ENCODE results near the gene CMTM7.

Gene CMTM7

DNA sequence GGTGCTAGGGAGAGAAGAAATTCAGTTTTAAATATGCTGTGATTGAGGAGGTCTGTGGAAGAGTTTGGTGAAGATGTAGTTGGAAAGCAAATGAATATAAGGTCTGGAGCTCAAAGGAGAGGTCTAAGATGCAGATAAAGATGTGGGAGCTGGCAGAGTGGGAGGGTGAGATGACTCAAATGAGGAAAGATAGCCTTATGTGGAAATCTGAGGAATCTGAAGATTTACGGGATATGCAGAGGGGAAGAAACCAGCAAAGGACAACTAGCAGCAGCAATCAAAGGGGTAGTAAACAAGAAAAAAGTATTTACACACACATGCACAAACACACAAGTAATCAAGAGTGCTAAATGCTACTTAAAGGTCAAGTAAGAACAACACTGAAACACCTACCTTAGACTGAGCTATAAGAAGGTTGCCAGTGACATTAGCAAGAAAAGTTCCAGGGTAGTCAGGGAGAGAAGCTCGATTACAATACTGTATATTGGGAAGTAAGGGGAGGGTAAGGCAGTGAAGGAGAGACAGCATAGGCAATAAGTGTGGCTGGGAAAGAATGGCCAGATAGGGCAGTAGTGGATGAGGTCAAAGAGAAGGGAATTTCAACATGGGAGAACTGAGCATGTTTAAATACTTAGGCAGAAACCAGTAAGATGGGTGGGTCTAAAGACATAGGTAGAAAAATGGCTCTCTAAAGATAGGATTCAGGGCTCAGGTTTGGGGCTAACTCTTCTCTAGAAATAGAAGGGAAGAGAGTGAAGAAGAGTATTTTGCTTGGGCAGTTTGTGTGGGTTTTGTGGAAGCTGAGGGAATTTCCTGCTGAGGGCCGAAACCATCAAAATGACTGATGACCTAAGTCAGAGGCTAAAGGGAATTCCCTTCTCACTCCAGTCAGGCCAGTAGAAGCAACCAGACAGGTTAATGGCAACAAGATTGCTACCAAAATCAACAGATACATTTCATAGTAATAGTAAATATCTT, 102.1 kb downstream of the CMTM7 start:
- no peak for DNase-seq

GRCh38 chr3:32495085-32495484, 103.4 kb downstream of the CMTM7 start:
- no peak for DNase-seq

DNA sequence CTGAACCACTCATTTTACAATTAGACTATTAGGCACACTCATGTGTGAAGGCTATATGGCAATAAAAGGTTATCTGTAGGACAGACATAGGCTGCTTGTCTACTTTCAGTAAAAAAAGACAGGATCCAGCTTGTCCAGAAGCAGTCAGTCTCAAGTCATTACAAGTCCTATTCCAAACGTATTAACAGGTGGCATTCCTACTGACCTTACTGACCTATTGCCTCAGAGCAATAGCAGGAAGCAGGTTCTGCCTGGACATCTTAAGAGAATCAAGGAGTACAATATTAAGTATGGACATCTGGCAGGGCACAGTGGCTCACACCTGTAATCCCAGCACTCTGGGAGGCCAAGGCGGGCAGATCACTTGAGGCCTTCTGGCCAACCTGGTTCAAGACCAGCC, 104.0 kb downstream of the CMTM7 start:
- no peak for DNase-seq

- no peak for DNase-seq
Measured at GRCh38 chr3:32498252-32498651, 106.6 kb downstream of the CMTM7 start.

- DNase-seq = no peak
Measured at GRCh38 chr3:32498992-32499391, 107.3 kb downstream of the CMTM7 start.

- DNase-seq = no peak
Measured at GRCh38 chr3:32499585-32499984, 107.9 kb downstream of the CMTM7 start.

GRCh38 chr3:32500231-32500630, 108.6 kb downstream of the CMTM7 start:
- DNase-seq = no peak

DNA sequence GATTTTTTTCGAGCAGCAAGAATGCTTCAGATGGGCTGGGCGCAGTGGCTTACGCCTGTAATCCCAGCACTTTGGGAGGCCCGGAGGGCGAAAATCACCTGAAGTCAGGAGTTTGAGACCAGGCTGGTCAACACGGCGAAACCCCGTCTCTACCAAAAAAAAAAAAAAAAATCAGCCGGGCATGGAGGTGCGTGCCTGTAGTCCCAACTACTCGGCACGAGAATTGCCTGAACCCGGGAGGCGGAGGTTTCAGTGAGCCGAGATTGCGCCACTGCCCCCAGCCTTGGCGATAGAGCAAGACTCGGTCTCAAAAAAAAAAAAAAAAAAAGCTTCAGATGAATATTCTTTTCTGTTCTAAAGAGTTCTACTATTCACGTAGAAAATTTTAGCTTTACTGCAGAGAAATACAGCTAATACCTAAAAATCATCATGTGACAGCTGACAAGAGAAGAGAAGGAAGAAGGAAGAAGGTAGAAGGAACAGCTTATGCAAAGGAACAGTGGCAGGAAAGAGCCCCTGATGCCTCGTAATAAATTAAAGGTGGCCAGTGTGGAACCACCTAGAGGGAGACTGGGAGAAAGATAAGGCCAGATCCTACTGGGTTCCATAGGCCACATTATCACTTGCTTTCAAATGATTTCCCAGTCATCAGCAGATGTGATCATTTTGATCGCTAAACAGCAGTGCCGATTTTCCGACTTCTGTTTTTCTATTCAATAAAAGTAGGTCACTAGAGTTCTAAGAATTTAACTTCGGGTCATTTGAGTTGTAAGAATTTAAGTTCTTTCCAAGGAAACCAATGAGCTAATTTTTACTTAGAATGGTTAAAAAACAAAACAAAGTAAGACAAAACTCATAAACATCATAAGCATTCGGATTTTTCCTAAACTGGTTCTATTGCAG, 109.5 kb downstream of the CMTM7 start:
- DNase-seq = no peak

DNA sequence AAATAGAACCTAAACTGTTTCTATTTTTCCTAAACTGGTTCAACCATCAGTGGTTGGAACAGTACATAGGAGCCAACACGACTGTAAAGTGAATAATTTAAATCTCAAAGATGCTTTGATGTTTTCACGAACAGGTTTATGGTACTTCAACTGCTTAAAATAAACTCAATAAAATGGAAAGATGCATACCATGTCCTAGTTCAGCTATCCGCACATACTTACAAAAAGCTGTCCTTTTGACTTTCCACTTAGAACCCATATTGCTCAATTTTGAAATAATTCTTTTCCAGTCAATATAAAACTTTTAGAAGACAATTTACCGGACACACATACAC, 110.1 kb downstream of the CMTM7 start:
- DNase-seq = no peak

- DNase-seq = peak; percentile 78 to 79
Measured at GRCh38 chr3:32502118-32502945, 110.7 kb downstream of the CMTM7 start, which contains the start of gene CMTM6. Gene CMTM6, minus strand, starts transcription at chr3:32502852. Its CDS starts 107 bp downstream, at chr3:32502745.

GRCh38 chr3:32502946-32503286, 111.3 kb downstream of the CMTM7 start:
- DNase-seq = no peak
